ENCODE results near the gene SPO11. TPM values are rescaled to one million over a fixed set of nuclear protein-coding genes. Genes with fewer than 3 reads are reported as not detected.

Gene SPO11
- total RNA-seq, 1 donor from 2014 or later: not detected

DNA sequence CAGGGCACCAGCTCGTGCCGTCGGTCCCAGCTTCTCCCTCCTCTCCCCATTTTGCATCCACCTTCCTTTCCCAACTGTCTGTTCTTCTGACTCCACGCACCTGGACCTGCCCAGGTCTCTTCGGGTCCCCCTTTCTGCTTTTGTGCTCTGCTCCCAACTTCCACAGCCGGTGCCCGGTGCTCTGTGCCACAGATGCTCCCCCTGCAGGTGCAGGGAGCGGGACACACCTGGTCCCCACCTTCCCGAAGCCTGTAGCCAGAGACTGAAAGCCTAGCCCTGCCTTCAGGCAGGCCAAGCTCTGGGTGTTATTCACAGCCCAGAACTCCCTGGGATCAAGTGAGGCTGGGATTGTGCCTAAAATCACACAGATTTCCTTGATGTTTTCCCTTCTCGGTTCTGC, 38.6 kb upstream of the SPO11 start:
- no peak overlapping the region for H3K4me3 ChIP-seq (ENCODE audit: low read depth, low read length)
- no peak for DNase-seq (ENCODE audit: low read depth)
- TF ChIP-seq, protein P1, sequence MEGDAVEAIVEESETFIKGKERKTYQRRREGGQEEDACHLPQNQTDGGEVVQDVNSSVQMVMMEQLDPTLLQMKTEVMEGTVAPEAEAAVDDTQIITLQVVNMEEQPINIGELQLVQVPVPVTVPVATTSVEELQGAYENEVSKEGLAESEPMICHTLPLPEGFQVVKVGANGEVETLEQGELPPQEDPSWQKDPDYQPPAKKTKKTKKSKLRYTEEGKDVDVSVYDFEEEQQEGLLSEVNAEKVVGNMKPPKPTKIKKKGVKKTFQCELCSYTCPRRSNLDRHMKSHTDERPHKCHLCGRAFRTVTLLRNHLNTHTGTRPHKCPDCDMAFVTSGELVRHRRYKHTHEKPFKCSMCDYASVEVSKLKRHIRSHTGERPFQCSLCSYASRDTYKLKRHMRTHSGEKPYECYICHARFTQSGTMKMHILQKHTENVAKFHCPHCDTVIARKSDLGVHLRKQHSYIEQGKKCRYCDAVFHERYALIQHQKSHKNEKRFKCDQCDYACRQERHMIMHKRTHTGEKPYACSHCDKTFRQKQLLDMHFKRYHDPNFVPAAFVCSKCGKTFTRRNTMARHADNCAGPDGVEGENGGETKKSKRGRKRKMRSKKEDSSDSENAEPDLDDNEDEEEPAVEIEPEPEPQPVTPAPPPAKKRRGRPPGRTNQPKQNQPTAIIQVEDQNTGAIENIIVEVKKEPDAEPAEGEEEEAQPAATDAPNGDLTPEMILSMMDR (IDR thresholded peaks at IDR 0.05; ENCODE audit: insufficient read depth, low read length, poor library complexity, severe bottlenecking): no peak
- H3K27me3 ChIP-seq (ENCODE audit: control insufficient read depth, insufficient read depth, low read length): peaks cover 38% of the 10 kb centered on the region
- H3K36me3 ChIP-seq (ENCODE audit: control insufficient read depth, insufficient read depth, low read length): no peaks in the 10 kb centered on the region

DNA sequence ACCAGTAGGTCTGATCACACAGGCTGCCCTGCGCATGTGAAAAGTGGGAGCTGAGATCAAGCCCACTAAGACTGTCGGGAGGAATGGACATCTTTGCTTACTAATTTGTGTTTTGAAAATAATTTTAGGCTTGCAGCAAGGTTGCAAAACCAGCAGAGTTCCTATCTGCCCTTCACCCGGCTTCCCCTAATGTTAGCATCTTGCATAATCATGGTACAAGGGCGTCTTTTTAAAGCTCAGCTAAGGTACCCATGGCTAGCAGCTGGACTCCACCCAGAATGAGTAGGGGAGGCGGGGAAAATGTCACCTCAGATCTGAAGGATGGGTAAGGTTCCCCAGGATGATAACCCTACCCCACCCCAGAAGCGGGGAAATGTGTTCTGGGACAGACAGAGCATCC, 37.9 kb upstream of the SPO11 start:
- no peak for DNase-seq (ENCODE audit: low read depth)
- Histone ChIP-seq H3K36me3 (ENCODE audit: control insufficient read depth, insufficient read depth, low read length) (no peaks in the 10 kb centered on the region), H3K27me3 (ENCODE audit: control insufficient read depth, insufficient read depth, low read length) (peaks cover 38% of the 10 kb centered on the region), H3K4me3 (ENCODE audit: low read depth, low read length) (no peak overlapping the region)
- TF ChIP-seq, protein P1 (IDR thresholded peaks at IDR 0.05; ENCODE audit: insufficient read depth, low read length, poor library complexity, severe bottlenecking): no peak

DNA sequence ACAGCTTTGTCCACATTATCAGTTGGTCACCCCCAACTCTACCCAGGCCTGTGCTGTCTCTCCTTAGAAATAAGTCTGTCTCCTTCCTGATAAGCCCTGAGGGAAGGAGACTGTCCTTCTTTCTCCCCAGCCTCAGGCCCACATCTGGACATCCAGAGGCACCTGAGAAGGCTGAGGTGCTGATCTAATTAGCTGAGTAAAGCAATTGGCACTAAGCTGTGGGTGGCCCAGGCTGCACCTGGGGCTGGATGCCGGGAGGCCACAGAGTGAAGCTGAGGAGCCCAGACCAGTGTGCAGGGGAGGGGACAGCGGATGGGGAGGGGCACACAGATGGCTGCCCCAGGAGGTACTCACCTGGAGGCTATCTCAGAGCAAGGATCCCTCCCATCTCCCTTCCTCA, 37.0 kb upstream of the SPO11 start:
- Histone ChIP-seq H3K27me3 (ENCODE audit: control insufficient read depth, insufficient read depth, low read length) (peaks cover 35% of the 10 kb centered on the region), H3K4me3 (ENCODE audit: low read depth, low read length) (no peak overlapping the region), H3K36me3 (ENCODE audit: control insufficient read depth, insufficient read depth, low read length) (no peaks in the 10 kb centered on the region)
- TF ChIP-seq, protein P1 (IDR thresholded peaks at IDR 0.05; ENCODE audit: insufficient read depth, low read length, poor library complexity, severe bottlenecking): no peak
- no peak for DNase-seq (ENCODE audit: low read depth)

DNA sequence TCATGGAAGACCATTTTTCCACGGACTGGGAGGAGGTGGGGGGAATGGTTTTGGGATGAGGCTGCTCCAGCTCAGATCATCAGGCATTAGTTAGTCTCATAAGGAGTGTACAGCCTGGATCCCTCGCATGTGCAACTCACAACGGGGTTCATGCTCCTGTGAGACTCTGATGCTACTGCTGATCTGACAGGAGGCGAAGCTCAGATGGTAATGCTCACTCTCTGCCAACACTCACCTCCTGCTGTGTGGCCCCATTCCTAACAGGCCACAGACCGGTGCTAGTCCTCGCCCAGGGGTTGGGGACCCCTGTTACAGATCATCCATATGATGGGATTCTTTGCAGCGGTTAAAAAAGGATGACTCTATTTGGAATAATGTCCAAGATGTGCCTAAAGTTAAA, 35.6 kb upstream of the SPO11 start:
- no peak for DNase-seq (ENCODE audit: low read depth)
- peaks cover 22% of the 10 kb centered on the region for H3K27me3 ChIP-seq (ENCODE audit: control insufficient read depth, insufficient read depth, low read length)

DNA sequence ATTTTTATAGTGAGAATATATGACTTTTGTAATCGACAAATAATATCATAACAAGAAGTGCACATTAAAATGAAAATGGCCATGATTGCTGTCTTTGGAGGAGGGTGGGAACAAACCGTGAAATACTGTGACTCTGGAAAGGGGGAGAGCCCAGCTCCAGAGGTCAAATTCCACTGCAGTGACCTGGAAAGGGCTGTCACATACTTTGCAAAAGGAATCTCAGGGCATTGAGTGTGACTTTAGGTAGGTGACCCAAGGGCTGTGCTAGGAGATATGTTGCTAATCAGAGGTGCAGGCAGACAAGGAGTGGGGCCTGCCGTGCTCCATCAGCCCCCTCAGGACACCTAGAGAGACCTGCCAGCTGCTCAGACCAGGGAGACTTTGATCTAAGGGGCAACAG, 35.1 kb upstream of the SPO11 start:
- Histone ChIP-seq H3K27me3 (ENCODE audit: control insufficient read depth, insufficient read depth, low read length) (peaks cover 19% of the 10 kb centered on the region), H3K36me3 (ENCODE audit: control insufficient read depth, insufficient read depth, low read length) (no peaks in the 10 kb centered on the region), H3K4me3 (ENCODE audit: low read depth, low read length) (no peak overlapping the region)
- TF ChIP-seq, protein P1 (IDR thresholded peaks at IDR 0.05; ENCODE audit: insufficient read depth, low read length, poor library complexity, severe bottlenecking): no peak
- DNase-seq (ENCODE audit: low read depth): no peak

More for the DNA sequence above, 35.6 kb upstream of the SPO11 start:
- TF ChIP-seq, protein P1 (IDR thresholded peaks at IDR 0.05; ENCODE audit: insufficient read depth, low read length, poor library complexity, severe bottlenecking): no peak
- H3K36me3 ChIP-seq (ENCODE audit: control insufficient read depth, insufficient read depth, low read length): no peaks in the 10 kb centered on the region
- H3K4me3 ChIP-seq (ENCODE audit: low read depth, low read length): no peak overlapping the region

DNA sequence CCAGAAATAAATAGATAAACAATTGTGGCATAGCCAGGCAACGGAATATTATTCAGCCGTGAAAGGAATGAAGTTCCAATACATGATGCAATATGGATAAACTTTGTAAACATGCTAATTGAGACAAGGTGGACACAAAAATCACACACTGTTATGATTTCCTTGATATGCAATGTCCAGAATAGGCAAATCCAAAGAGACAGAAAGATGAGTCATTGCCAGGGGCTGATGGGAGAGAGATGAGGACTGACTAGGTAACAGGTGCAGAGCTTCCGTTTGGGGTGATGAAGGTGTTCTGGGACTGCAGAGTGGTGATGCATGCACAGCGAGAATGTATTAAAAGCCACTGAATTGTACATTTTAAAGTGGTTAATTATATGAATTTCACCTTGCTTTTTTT, 31.1 kb upstream of the SPO11 start:
- peaks cover 4% of the 10 kb centered on the region for H3K27me3 ChIP-seq (ENCODE audit: control insufficient read depth, insufficient read depth, low read length)
- DNase-seq (ENCODE audit: low read depth): no peak
- no peaks in the 10 kb centered on the region for H3K36me3 ChIP-seq (ENCODE audit: control insufficient read depth, insufficient read depth, low read length)
- TF ChIP-seq, protein P1 (IDR thresholded peaks at IDR 0.05; ENCODE audit: insufficient read depth, low read length, poor library complexity, severe bottlenecking): no peak
- no peak overlapping the region for H3K4me3 ChIP-seq (ENCODE audit: low read depth, low read length)
